WTC11 (cell line): ENCODE measurements around the gene KCNS3.

Experiments
- RELA ChIP-seq: sonication (generic); formaldehyde crosslinking; IDR thresholded peaks from 2 replicates; pipeline ENCODE4 v1.8.1; 2022; ENCODE audit warnings: missing genetic modification reagents, mild to moderate bottlenecking, borderline replicate concordance
- TEAD1 ChIP-seq: sonication (generic); formaldehyde crosslinking; IDR thresholded peaks from 2 replicates; pipeline ENCODE4 v1.8.0; 2022; ENCODE audit warnings: mild to moderate bottlenecking, missing genetic modification reagents
- TF ChIP-seq, protein P1 (sequence below): fragments of 200-600 bp; IDR thresholded peaks from 2 replicates; pipeline ENCODE4 v1.8.0; 2022; ENCODE audit warnings: antibody characterized with exemption

GRCh38 chr2:17869128-17869527 lies 9.3 kb upstream of the KCNS3 start:
- no peak for TF ChIP-seq TEAD1 (CRISPR knock-in tag)
- TF ChIP-seq, protein P1, sequence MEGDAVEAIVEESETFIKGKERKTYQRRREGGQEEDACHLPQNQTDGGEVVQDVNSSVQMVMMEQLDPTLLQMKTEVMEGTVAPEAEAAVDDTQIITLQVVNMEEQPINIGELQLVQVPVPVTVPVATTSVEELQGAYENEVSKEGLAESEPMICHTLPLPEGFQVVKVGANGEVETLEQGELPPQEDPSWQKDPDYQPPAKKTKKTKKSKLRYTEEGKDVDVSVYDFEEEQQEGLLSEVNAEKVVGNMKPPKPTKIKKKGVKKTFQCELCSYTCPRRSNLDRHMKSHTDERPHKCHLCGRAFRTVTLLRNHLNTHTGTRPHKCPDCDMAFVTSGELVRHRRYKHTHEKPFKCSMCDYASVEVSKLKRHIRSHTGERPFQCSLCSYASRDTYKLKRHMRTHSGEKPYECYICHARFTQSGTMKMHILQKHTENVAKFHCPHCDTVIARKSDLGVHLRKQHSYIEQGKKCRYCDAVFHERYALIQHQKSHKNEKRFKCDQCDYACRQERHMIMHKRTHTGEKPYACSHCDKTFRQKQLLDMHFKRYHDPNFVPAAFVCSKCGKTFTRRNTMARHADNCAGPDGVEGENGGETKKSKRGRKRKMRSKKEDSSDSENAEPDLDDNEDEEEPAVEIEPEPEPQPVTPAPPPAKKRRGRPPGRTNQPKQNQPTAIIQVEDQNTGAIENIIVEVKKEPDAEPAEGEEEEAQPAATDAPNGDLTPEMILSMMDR, result no peak
- no peak for TF ChIP-seq RELA (CRISPR knock-in tag)
